HG03066 (cell line): ENCODE data around the gene NRP2.

Experiments
- ATAC-seq: cut with Tn5 transposase; IDR thresholded peaks from one replicate; pipeline ENCODE4 v1.9.1; 2021; ENCODE audit warnings: low read depth; ENCODE audit not compliant: unreplicated experiment

The NRP2 gene

DNA sequence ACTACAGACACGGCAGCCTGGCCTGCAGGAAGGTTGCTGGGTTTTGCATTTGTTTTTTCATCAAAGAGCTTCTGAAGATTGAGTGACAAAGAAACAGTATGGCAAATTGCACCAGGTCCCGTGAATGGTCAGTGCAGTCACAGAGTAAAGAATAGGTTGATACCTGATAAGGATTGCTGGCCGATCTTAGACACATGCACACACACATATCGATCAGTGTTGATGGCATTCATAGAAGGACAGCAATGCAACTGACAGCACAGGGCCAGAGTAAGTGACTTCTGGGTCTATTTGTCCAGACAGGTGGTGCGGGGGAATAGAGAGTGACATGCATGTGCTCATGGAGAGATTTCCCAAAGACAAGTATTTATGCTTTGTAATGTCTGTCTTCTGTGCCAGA lies 42.8 kb downstream of the NRP2 start:
- ATAC-seq: no peak

- no peak for ATAC-seq
These were observed 44.2 kb downstream of the NRP2 start for GRCh38 chr2:205726506-205726905.

- ATAC-seq: no peak
These were observed 44.9 kb downstream of the NRP2 start for GRCh38 chr2:205727174-205727573.

GRCh38 chr2:205728366-205728765 lies 46.1 kb downstream of the NRP2 start:
- no peak for ATAC-seq

GRCh38 chr2:205730191-205730590 lies 47.9 kb downstream of the NRP2 start:
- no peak for ATAC-seq

DNA sequence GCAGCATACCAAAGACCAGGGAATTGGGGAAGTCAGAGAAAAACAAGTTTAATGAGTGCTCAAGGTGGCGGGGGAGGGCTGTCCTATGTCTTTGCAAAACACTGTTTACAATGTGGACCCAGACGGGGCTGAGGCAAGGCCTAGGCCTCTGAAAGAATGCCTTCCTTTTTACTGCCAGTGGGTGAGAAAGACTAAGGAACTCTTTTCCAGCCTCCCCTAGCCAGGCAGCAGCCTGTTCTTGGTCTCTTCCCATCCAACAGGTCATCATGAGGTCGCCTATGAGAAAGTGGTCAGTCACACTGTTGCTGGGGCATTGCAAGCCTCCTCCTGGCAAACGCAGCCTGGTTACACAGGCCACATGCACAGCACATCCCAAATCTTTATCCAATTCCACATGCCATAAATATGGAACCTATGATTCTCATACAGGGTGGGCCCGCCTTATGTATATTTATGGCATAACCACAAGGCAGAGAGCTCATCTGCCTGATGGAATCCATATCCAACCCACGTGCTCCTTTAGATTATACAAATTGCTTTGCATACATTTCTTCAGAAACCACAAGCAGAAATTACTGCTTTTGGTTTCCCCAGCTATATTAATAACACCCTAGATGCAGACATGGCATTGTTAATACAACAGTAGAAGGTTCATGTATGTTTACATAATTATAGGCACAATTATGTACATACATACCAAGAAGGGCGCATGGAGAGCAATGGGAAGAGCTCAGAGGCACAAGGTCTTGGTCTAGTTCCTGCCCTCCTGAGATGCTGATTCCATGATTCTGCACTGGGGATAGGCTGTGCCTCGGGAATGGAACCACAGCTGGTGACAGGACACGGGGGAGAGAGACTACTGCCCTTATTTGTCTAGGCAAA lies 48.6 kb downstream of the NRP2 start:
- no peak for ATAC-seq

DNA sequence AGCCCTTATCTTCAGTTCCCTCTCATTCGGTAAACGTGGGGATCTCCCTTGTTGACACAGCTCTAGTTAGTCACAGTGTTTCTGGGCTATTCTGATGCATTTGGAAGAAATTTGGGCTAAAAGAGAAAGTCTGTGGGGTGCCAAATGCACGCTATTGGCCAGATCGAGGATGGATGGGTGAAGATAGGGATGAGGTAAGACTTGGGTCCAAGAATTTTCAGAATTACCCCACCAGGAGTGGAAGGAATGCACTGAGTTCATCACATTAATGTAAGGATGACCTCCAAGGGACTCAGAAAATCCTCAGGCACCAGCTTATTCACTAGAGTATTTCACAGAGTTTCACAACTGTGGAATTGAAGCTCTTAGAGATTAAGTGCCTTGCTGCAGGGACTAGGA lies 49.3 kb downstream of the NRP2 start:
- ATAC-seq: no peak

DNA sequence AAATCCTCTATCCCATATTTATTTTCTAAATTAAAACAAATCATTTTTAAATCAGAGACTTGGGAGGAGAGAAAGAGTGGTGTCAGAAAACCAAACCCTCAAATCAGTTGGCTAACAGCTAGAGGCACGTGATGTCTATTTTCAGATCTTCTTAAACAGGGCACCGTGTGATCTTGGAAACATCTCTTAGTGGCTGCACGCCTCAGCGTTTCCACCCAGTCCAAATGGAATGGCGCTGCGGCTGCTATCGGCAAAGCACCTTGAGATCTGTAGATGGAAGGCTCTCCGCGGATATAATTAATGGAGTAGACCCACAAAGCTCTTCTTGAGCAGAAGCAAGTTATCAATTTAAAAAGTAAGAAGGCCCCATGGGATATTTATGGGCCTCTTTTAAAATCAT lies 50.0 kb downstream of the NRP2 start:
- no peak for ATAC-seq

GRCh38 chr2:205733082-205733481 lies 50.8 kb downstream of the NRP2 start:
- no peak for ATAC-seq

GRCh38 chr2:205733648-205734047 lies 51.3 kb downstream of the NRP2 start:
- no peak for ATAC-seq

DNA sequence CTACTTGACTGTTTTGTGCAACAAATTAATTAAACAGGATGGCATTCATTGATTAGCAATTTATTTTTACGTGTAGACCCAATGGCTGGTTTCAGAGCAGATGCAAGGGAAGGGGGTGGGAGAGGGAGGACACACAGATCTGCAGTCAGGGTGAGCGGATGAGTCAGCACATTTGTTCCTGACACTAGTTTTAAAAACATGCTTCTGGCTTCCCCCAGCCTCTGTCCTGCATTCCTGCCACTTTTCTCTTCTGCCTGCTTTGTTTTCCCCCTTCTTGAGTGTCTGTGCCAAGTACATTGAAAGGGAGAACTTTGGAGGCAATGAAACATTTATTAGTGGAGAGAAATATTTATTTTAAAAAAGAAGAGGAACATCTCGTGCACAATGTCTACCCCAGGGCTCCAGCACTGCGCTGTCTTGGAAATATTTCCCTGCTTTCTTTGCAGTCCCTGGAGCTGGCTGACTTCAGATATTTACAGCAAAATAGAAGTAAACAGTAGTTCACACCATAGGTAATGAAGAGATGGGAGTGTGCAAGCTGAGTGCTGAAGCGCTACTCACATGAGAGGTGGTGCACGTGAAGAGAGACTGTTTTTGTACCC lies 52.2 kb downstream of the NRP2 start:
- no peak for ATAC-seq

DNA sequence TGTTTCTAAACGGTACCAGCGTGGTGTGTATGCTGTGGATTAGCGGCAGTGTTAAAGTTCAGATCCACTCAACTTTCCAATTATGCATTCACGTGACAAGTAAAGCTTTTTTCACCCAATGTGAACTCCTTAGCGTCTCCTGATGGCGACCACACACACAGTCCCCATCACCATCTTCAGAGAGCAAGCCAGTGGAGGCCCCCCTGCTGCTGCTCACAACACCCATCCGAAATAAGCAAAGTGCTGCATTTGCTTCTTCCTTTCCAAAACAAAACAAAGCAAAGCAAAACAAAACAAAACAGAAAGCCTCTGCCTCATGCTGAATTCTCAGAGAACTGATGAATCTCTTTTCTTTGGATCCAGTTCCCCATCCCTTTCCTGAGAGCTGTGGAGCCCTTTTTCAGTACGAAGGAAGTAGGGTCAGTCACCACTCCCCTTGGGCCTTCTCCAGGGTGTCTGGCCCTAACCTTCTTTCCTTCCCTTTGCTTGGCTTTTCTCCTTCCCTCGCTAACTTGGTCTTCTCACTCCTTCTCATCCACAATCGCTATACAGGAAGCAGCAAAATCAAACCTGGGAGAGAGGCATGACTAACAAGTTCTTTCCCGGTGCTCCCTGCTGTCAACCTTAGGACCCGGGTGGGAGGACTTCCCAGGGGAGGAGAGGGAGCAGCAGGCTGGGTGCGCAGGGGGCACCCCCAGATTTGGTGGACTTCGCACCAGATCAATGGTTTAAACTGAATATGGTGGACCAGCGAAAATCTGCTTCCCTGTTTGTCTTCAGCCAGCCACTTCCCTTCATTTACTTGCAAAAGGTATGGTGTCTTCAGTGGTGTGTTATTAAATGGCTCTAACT lies 56.0 kb downstream of the NRP2 start:
- no peak for ATAC-seq

DNA sequence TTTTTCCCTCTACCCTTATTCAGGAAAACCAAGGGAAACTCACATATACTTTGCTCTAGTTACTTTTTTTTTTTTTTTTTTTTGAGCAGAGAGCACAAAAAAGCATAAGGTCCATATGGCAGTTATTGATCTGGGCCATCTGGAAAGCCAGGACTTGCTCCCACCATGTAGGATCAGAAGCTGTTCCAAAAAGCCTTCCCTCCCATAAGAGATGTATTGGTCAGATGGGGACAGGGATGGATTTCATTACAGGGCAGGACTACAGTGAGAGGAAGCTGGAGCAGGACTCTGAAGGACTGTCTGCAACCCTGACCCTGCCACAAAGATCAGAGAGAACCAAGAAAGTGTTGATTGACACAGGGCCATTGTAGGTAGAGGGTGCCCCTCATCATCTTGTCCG lies 57.3 kb downstream of the NRP2 start:
- no peak for ATAC-seq

DNA sequence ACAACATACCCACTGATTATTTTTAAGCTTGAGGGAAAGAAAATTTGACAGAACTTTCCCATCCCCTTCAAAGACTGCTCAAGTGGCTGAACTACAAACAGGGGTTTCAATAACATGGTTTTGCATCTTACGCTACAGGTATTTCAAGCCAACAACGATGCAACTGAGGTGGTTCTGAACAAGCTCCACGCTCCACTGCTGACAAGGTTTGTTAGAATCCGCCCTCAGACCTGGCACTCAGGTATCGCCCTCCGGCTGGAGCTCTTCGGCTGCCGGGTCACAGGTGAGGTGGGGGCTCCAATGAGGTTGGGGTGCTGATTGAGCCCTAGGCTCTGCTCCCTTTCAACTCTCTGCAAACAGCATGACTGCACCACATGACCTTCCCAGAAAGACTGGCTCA lies 58.1 kb downstream of the NRP2 start:
- ATAC-seq: no peak

DNA sequence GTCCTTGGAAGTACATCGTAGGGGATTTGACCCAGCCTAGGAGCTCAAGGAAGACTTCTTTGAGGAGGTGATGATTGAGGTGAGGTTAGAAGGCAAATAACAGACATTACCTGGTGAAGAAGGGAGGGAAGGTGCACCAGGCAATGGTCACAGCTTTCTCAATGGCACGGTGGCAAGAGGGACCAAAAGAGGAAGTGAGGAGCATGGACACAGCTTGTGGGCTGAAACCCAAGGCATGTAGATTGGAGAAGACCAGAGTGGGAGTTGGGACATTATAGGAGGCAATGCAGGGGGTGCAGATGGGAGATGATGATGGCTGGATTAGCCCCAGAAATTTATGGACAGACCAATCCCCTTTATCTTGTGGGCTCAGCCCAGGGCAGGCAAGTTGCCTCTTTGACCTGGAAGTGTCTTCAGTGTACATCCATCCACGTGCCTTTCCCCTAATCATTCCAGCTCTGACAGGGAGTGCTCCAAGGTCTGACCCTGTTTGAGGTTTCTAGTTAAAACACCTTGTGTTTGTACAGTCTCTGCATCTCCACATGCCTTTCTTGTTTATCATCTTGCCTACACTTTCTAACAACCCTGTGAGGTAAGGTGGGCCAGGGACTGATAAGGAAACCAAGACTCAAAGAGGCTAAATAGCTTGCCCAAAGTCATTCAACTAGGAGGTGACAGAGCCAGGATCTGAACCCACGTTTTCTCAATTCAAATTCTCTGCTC lies 59.1 kb downstream of the NRP2 start:
- no peak for ATAC-seq

- ATAC-seq: no peak
These were observed 60.8 kb downstream of the NRP2 start for GRCh38 chr2:205743137-205743536.

- no peak for ATAC-seq
These were observed 61.8 kb downstream of the NRP2 start for GRCh38 chr2:205744074-205744591.

DNA sequence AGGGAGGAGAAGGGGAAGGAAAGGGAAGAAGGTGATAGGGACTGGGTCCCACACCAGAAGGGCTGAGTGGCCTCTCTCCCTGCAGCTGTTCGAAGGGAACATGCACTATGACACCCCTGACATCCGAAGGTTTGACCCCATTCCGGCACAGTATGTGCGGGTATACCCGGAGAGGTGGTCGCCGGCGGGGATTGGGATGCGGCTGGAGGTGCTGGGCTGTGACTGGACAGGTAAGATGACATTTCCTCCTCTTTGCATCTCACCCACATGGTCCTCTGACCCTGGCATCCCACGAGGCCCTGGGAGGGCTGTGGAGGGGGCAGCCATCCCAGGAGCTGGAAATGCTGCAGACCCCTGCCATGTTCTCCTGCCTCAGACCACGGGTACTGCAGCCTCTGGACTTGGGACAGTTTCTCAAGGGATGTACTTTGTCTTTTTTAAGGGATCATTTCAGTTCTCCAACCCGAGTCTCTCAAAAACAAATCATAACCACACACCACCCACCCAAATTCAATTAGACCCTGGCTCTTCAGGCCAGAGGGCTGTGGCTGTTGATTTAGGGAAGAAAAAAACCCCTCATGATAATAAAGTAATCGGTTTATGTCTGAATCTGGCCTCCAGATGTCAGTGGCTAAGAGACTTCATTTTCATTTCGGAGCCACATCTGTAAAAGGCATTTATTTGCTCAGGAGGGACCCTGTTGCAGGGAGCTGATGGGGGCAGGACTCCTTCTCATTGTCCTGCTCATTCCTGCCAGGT lies 63.5 kb downstream of the NRP2 start:
- no peak for ATAC-seq

- ATAC-seq: no peak
These were observed 64.1 kb downstream of the NRP2 start for GRCh38 chr2:205746420-205746785.
